ENCODE data around the gene STRBP. TPM values are rescaled to one million over a fixed set of nuclear protein-coding genes. Genes with fewer than 3 reads are reported as not detected.

STRBP gene
- total RNA-seq, 1 donor from 2014 or later = 58.9 TPM

- DNase-seq (ENCODE audit: low read depth, low spot score) = no peak
- Mint-ChIP-seq H3K9me3 (no peaks in the 10 kb centered on the region), H3K36me3 (ENCODE audit: low read depth) (peaks cover 12% of the 10 kb centered on the region), H3K27ac (ENCODE audit: unreplicated experiment) (no peak overlapping the region), H3K4me1 (no peaks in the 10 kb centered on the region), H3K27me3 (ENCODE audit: low read depth) (no peaks in the 10 kb centered on the region), H3K4me3 (no peak overlapping the region)
- no peak for TF ChIP-seq CTCF (conservative IDR thresholded peaks at IDR 0.05)
Measured at GRCh38 chr9:123150708-123151503, 117.5 kb downstream of the STRBP start.

GRCh38 chr9:123149067-123149466, 119.3 kb downstream of the STRBP start:
- Mint-ChIP-seq H3K27ac (ENCODE audit: unreplicated experiment) (no peak overlapping the region), H3K4me3 (no peak overlapping the region), H3K9me3 (no peaks in the 10 kb centered on the region), H3K27me3 (ENCODE audit: low read depth) (no peaks in the 10 kb centered on the region), H3K4me1 (no peaks in the 10 kb centered on the region), H3K36me3 (ENCODE audit: low read depth) (peaks cover 16% of the 10 kb centered on the region)
- TF ChIP-seq CTCF (conservative IDR thresholded peaks at IDR 0.05) = no peak
- DNase-seq (ENCODE audit: low read depth, low spot score) = no peak

GRCh38 chr9:123138163-123138562, 130.2 kb downstream of the STRBP start:
- Mint-ChIP-seq H3K27me3 (ENCODE audit: low read depth) (no peaks in the 10 kb centered on the region), H3K4me1 (no peaks in the 10 kb centered on the region), H3K9me3 (no peaks in the 10 kb centered on the region), H3K27ac (ENCODE audit: unreplicated experiment) (no peak overlapping the region), H3K36me3 (ENCODE audit: low read depth) (no peaks in the 10 kb centered on the region), H3K4me3 (no peak overlapping the region)
- DNase-seq (ENCODE audit: low read depth, low spot score) = no peak
- no peak for TF ChIP-seq CTCF (conservative IDR thresholded peaks at IDR 0.05)

GRCh38 chr9:123135430-123135829, 133.0 kb downstream of the STRBP start:
- Mint-ChIP-seq H3K4me1 (no peaks in the 10 kb centered on the region), H3K4me3 (no peak overlapping the region), H3K27ac (ENCODE audit: unreplicated experiment) (no peak overlapping the region), H3K36me3 (ENCODE audit: low read depth) (no peaks in the 10 kb centered on the region), H3K9me3 (no peaks in the 10 kb centered on the region), H3K27me3 (ENCODE audit: low read depth) (no peaks in the 10 kb centered on the region)
- DNase-seq (ENCODE audit: low read depth, low spot score) = no peak
- TF ChIP-seq CTCF (conservative IDR thresholded peaks at IDR 0.05) = no peak

GRCh38 chr9:123132696-123133095, 135.7 kb downstream of the STRBP start:
- TF ChIP-seq CTCF (conservative IDR thresholded peaks at IDR 0.05) = no peak
- Mint-ChIP-seq H3K27me3 (ENCODE audit: low read depth) (no peaks in the 10 kb centered on the region), H3K4me1 (no peaks in the 10 kb centered on the region), H3K36me3 (ENCODE audit: low read depth) (no peaks in the 10 kb centered on the region), H3K27ac (ENCODE audit: unreplicated experiment) (no peak overlapping the region), H3K9me3 (no peaks in the 10 kb centered on the region), H3K4me3 (no peak overlapping the region)
- no peak for DNase-seq (ENCODE audit: low read depth, low spot score)

Data from neural crest cell (in vitro differentiated cells).